Measurements from ENCODE around the gene NPVF. TPM values are rescaled to one million over a fixed set of nuclear protein-coding genes. Genes with fewer than 3 reads are reported as not detected.

The NPVF gene
- total RNA-seq, result not detected in 2 replicates

GRCh38 chr7:25228386-25228785, at the start of gene NPVF:
Gene NPVF, minus strand, starts transcription at chr7:25228486. Its CDS starts 47 bp downstream, at chr7:25228439.
- no peak for DNase-seq
- intact Hi-C loops (cut with micrococcal nuclease), result no loop called here
- no peaks in the 10 kb centered on the region for H3K36me3 Mint-ChIP-seq (ENCODE audit: low read depth)
- no peak within 1 kb of the TSS for H3K27ac Mint-ChIP-seq
- H3K4me3 Mint-ChIP-seq, result no peak within 1 kb of the TSS
- H3K9me3 Mint-ChIP-seq, result no peaks in the 10 kb centered on the region
- no peaks in the 10 kb centered on the region for H3K4me1 Mint-ChIP-seq
- H3K27me3 Mint-ChIP-seq, result peaks cover 30% of the 10 kb centered on the region

GRCh38 chr7:25272265-25272664, 44.0 kb upstream of the NPVF start:
- H3K4me1 Mint-ChIP-seq, result no peaks in the 10 kb centered on the region

GRCh38 chr7:25263337-25263736, 35.1 kb upstream of the NPVF start:
- intact Hi-C loops (cut with micrococcal nuclease), result no loop called here
- Mint-ChIP-seq H3K4me1 (peaks cover 16% of the 10 kb centered on the region), H3K27ac (no peak overlapping the region), H3K27me3 (peaks cover 11% of the 10 kb centered on the region), H3K9me3 (no peaks in the 10 kb centered on the region), H3K4me3 (no peak overlapping the region), H3K36me3 (ENCODE audit: low read depth) (no peaks in the 10 kb centered on the region)
- no peak for DNase-seq

More at GRCh38 chr7:25272265-25272664, 44.0 kb upstream of the NPVF start:
- intact Hi-C loops (cut with micrococcal nuclease), result no loop called here
- H3K27me3 Mint-ChIP-seq, result peaks cover 10% of the 10 kb centered on the region
- no peaks in the 10 kb centered on the region for H3K36me3 Mint-ChIP-seq (ENCODE audit: low read depth)
- H3K27ac Mint-ChIP-seq, result no peak overlapping the region
- no peak overlapping the region for H3K4me3 Mint-ChIP-seq
- DNase-seq, result no peak
- no peaks in the 10 kb centered on the region for H3K9me3 Mint-ChIP-seq

- intact Hi-C loops (cut with micrococcal nuclease), result no loop called here
- no peak for DNase-seq
- H3K4me3 Mint-ChIP-seq, result no peak overlapping the region
Observed at GRCh38 chr7:25262586-25262985, 34.3 kb upstream of the NPVF start.

GRCh38 chr7:25261545-25262140, 33.4 kb upstream of the NPVF start:
- intact Hi-C loops (cut with micrococcal nuclease), result no loop called here
- no peak for DNase-seq
- Mint-ChIP-seq H3K27me3 (peaks cover 14% of the 10 kb centered on the region), H3K36me3 (ENCODE audit: low read depth) (no peaks in the 10 kb centered on the region), H3K4me3 (peak overlapping the region; percentile 59), H3K4me1 (peaks cover 16% of the 10 kb centered on the region), H3K27ac (no peak overlapping the region), H3K9me3 (no peaks in the 10 kb centered on the region)

More at GRCh38 chr7:25262586-25262985, 34.3 kb upstream of the NPVF start:
- Mint-ChIP-seq H3K27ac (no peak overlapping the region), H3K9me3 (no peaks in the 10 kb centered on the region), H3K4me1 (peaks cover 16% of the 10 kb centered on the region), H3K27me3 (peaks cover 14% of the 10 kb centered on the region), H3K36me3 (ENCODE audit: low read depth) (no peaks in the 10 kb centered on the region)

GRCh38 chr7:25260862-25261494, 32.7 kb upstream of the NPVF start:
- DNase-seq, result peak; percentile 75
- no peak overlapping the region for H3K27ac Mint-ChIP-seq
- intact Hi-C loops (cut with micrococcal nuclease), result no loop called here

GRCh38 chr7:25259487-25260243, 31.4 kb upstream of the NPVF start:
- Mint-ChIP-seq H3K27ac (no peak overlapping the region), H3K36me3 (ENCODE audit: low read depth) (no peaks in the 10 kb centered on the region), H3K4me3 (no peak overlapping the region), H3K9me3 (no peaks in the 10 kb centered on the region), H3K4me1 (peaks cover 16% of the 10 kb centered on the region), H3K27me3 (peaks cover 17% of the 10 kb centered on the region)
- intact Hi-C loops (cut with micrococcal nuclease), result loop anchor here (1.0 to 2.0 kb wide), 3 partner anchors 130 to 593 kb away; no protein-coding TSS in a partner anchor
- DNase-seq, result peak; percentile 88

More at GRCh38 chr7:25260862-25261494, 32.7 kb upstream of the NPVF start:
- peak overlapping the region; percentile 59 for H3K4me3 Mint-ChIP-seq
- peaks cover 16% of the 10 kb centered on the region for H3K4me1 Mint-ChIP-seq
- H3K9me3 Mint-ChIP-seq, result no peaks in the 10 kb centered on the region
- H3K36me3 Mint-ChIP-seq (ENCODE audit: low read depth), result no peaks in the 10 kb centered on the region
- peaks cover 16% of the 10 kb centered on the region for H3K27me3 Mint-ChIP-seq

- Mint-ChIP-seq H3K4me3 (no peak overlapping the region), H3K9me3 (no peaks in the 10 kb centered on the region), H3K36me3 (ENCODE audit: low read depth) (no peaks in the 10 kb centered on the region), H3K27ac (no peak overlapping the region), H3K27me3 (peaks cover 9% of the 10 kb centered on the region), H3K4me1 (peaks cover 11% of the 10 kb centered on the region)
- intact Hi-C loops (cut with micrococcal nuclease), result no loop called here
- no peak for DNase-seq
Observed at GRCh38 chr7:25256333-25256819, 28.1 kb upstream of the NPVF start.

GRCh38 chr7:25255611-25256332, 27.5 kb upstream of the NPVF start:
- H3K4me3 Mint-ChIP-seq, result no peak overlapping the region

GRCh38 chr7:25254604-25255003, 26.3 kb upstream of the NPVF start:
- Mint-ChIP-seq H3K4me1 (peaks cover 2% of the 10 kb centered on the region), H3K27me3 (peaks cover 9% of the 10 kb centered on the region), H3K9me3 (no peaks in the 10 kb centered on the region), H3K27ac (no peak overlapping the region), H3K36me3 (ENCODE audit: low read depth) (no peaks in the 10 kb centered on the region), H3K4me3 (no peak overlapping the region)
- DNase-seq, result no peak
- intact Hi-C loops (cut with micrococcal nuclease), result no loop called here

More at GRCh38 chr7:25255611-25256332, 27.5 kb upstream of the NPVF start:
- intact Hi-C loops (cut with micrococcal nuclease), result no loop called here
- Mint-ChIP-seq H3K4me1 (peaks cover 8% of the 10 kb centered on the region), H3K27ac (no peak overlapping the region), H3K9me3 (no peaks in the 10 kb centered on the region), H3K27me3 (peaks cover 9% of the 10 kb centered on the region), H3K36me3 (ENCODE audit: low read depth) (no peaks in the 10 kb centered on the region)
- DNase-seq, result no peak

- Mint-ChIP-seq H3K36me3 (ENCODE audit: low read depth) (no peaks in the 10 kb centered on the region), H3K27me3 (peaks cover 9% of the 10 kb centered on the region), H3K4me1 (peaks cover 2% of the 10 kb centered on the region), H3K27ac (no peak overlapping the region), H3K9me3 (no peaks in the 10 kb centered on the region), H3K4me3 (no peak overlapping the region)
- intact Hi-C loops (cut with micrococcal nuclease), result no loop called here
- no peak for DNase-seq
Observed at GRCh38 chr7:25253714-25254113, 25.4 kb upstream of the NPVF start.

- no peaks in the 10 kb centered on the region for H3K4me1 Mint-ChIP-seq
- H3K27ac Mint-ChIP-seq, result no peak overlapping the region
- H3K27me3 Mint-ChIP-seq, result peaks cover 4% of the 10 kb centered on the region
- intact Hi-C loops (cut with micrococcal nuclease), result no loop called here
- no peak overlapping the region for H3K4me3 Mint-ChIP-seq
- no peak for DNase-seq
- H3K36me3 Mint-ChIP-seq (ENCODE audit: low read depth), result no peaks in the 10 kb centered on the region
- H3K9me3 Mint-ChIP-seq, result no peaks in the 10 kb centered on the region
Observed at GRCh38 chr7:25250386-25250785, 22.1 kb upstream of the NPVF start.

GRCh38 chr7:25249772-25250171, 21.5 kb upstream of the NPVF start:
- no peaks in the 10 kb centered on the region for H3K9me3 Mint-ChIP-seq
- H3K4me1 Mint-ChIP-seq, result no peaks in the 10 kb centered on the region
- H3K27me3 Mint-ChIP-seq, result peaks cover 3% of the 10 kb centered on the region
- DNase-seq, result no peak
- H3K36me3 Mint-ChIP-seq (ENCODE audit: low read depth), result no peaks in the 10 kb centered on the region
- H3K4me3 Mint-ChIP-seq, result no peak overlapping the region
- intact Hi-C loops (cut with micrococcal nuclease), result no loop called here
- H3K27ac Mint-ChIP-seq, result no peak overlapping the region
